NCI-H146 (cell line): ENCODE measurements around the gene SHROOM2.

Source experiments
- DNase-seq: peaks from one replicate; lab custom pipeline; 2025; lab: John Stamatoyannopoulos, UW

SHROOM2 gene

DNA sequence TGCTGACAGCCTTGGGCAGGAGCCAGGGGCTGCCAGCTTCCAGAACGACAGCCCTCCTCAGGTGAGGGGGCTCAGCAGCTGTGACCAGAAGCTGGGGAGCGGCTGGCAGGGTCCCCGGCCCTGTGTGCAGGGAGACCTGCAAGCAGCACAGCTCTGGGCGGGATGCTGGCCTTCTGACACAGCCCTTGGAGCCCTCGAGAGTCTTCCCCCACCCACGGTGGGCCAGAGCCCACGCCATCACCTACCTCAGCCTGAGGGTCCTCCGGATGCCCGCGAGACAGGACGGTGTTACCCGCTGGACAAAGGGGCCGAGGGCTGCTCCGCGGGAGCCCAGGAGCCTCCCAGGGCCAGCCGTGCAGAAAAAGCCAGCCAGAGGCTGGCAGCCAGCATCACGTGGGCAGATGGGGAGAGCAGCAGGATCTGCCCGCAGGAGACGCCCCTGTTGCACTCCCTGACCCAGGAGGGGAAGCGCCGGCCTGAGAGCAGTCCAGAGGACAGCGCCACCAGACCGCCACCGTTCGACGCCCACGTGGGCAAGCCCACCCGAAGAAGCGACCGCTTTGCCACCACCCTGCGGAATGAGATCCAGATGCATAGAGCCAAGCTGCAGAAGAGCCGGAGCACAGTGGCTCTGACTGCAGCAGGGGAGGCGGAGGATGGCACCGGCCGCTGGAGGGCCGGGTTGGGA, 109.1 kb downstream of the SHROOM2 start:
- no peak for DNase-seq

DNA sequence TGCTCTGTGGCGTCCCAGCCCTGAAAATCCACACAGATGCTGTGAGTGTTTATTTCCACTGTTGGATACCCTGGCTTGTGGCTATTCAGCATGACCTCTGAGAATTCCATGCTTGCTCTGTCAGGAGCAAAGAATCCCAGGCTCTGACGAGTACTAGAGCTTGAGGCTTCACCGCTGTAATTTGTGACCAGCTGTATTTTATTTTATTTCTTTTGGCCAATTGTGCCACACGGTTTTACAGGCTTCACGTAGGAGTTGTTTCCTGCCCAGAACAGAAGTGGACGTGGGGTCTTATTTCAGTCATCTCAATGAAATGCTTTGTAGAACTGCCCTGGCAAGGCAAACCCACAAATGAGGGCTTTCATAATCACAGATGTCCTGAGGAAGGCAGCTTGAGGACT, 111.5 kb downstream of the SHROOM2 start:
- no peak for DNase-seq

DNA sequence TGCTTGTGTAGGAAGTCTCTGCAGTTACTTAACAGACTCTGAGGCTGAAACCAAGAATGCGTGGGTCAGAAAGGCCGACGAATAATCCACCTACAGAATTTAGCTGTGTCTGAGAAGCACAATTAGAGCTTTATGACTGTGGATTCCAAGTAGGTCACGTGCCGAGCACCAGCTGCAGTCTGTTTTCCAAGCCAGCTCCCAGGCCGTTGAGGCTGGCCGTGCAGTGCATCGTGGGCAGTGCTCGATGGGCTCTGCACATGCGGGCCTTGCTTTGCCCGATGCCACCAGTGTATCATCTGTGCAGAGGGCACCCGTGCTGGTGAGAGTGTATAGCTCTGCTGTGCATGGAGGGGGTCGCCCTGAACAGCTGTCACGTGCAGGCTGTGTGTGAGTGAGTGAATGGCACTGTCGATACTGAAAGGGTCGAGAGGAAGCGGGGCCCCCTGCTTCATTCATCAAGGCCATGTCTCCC, 113.4 kb downstream of the SHROOM2 start:
- no peak for DNase-seq

DNA sequence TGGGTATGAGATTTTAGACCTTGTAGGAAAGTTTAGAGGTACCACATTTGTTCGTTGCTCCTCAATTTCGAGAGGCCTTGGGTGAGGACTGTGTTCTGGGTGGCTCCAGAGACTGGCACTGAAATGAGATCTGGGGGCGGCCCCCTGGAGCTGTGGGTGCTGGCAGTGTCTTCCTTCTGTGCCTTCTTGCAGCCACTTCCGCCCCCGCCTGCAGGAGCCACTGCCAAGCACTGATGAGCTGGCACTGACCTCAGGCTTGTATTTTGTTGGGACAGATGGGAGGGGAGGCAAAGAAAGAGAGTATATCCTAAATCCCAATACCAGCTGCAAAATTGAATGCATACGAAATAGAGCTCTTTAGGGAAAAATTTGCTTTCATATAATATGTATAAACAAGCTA, 116.4 kb downstream of the SHROOM2 start:
- DNase-seq: no peak

DNA sequence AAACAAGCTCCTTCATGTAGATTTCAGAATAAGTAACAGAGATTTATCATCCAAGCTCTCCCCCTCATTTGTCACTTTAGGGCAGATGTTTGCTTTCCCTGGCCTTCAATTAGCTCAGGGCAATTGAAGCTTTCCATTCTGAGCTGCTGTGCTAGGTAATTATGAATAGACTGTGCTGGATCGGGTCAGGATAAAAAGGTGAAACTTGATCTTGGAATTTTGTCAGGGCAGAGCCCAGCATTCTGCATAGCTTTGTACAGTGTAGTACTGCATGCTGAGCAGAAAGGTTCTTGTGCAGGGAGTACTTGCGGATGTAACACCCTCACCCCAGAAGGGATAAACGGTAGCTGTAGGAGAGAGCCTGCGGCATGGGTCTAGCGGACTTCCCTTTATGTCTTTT, 116.9 kb downstream of the SHROOM2 start:
- DNase-seq: peak; percentile 60

DNA sequence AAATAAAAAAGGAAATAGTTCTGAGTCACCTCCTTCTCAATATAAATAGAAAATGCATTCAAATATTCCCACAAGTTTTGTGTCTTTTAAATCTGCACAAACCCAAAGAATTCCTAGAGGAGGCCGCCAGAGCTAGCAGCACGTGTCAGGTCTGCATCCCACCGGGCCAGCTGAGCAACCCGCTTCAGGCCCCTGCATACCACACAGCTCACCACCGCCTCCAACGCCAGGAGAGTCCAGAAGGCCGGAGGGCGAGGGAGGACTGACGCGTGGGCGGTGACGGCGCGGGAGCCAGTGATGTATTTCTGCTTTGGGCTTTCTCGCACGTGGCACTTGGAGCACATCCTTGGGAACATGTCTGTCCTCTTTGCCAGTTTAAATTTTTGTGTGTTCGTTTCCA, 119.1 kb downstream of the SHROOM2 start:
- no peak for DNase-seq

DNA sequence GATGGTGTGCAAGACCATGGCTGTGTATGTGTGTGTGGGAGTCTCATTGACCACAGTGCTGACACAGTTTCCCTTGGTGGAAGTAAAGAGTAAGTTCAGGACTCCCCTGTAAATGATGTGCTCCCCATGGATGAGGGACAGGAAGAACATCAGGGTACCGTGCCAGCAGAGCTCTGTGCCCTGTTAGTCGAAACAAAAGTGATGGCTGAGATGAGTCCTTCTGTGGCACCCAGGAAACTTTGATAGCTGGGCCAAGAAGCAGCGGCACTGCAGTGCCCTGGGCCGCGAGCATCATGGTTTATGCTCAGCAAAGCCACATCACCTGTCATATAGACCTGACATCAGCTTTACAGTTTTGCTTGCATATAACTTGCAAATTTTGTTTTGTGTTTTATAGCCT, 119.5 kb downstream of the SHROOM2 start:
- no peak for DNase-seq

DNA sequence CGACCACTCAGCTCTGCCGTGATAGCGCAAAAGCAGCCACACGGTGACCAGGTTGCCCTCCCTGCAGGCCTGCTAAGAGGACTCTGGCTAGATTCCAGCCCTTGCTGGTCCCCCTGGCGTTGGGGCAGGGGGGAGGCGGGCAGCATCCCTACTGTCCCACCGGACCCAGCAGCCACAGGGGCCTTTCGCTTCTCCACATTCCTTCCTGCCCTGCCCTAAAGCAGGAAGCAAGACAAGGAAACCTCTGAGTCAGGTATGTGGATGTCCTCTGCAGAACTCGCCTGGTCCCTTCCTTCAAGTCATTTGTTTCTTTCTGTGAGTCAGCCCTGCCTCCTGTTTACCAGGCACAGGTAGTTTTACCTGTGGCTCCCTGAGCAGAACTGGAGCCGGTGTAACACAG, 120.7 kb downstream of the SHROOM2 start:
- no peak for DNase-seq

DNA sequence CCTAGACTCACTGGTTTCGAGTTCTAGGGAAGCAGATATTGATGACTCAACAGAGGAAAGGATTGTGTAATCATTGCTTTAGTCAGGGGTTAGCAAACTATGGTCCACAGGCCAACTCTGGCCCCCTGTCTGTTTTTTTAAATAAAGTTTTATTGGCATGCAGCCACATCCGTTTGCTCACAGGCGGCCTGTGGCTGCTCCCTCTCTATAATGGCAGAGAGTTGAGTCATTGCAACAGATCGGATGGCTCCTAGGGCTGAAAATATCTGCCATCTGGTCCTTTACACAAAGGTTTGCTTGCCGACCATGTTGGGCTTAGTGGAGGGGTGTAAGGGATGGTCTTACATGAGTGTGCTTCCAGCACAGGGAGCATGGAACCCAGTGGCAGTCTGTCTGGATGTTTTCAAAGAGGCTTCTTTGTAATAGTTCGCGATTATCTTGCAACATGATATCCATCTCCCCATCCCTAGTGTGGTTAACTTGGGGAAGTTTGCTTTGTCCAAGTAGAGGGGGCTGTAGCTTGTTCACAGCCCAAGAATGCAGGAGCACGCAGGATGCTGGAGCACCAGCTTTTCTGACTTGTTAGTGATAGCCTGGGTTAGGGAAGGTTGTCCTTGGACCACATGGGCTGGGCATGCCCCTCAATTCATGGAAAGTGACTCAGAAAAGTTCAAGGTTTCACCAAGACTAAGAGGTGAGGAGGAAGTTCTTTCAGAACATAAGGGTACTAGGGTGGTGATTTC, 121.6 kb downstream of the SHROOM2 start:
- no peak for DNase-seq

DNA sequence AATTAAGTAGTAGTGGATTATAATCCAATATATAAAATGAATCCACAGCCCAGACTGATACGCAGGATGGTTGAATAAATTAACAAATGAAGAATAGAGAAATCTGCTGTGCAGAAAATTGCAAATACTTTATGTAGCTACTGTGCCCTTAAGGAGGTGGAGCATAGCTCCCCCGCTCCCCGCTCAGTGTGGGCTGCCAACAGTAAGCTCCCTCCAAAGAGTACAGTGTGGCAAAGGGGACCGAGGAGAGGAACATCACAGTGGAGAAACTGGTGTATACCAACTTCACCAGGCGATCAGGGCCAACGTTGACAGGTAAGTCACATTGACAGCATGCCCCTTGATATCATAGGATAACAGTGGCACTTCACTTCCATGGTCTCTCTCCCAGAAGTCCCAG, 123.0 kb downstream of the SHROOM2 start:
- no peak for DNase-seq

DNA sequence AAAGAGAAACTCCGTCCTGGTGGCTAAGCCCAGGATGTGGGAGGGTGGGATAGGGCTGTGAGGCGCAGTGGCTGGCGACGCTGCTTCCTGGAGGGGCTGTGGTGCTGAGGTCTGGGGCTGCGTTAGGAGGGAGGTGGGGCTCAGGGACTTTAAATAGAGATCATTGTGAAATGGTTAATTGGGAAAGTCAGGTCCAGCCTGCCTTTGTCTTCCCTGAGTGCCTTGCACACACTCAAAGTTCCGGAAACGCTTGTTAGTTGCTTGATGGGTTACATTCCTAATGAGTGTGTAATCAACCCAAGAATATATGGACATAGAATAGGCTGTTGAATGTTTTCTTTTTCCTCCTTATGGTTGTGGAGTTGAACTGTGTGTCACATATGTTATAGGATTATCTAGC, 125.3 kb downstream of the SHROOM2 start:
- no peak for DNase-seq

DNA sequence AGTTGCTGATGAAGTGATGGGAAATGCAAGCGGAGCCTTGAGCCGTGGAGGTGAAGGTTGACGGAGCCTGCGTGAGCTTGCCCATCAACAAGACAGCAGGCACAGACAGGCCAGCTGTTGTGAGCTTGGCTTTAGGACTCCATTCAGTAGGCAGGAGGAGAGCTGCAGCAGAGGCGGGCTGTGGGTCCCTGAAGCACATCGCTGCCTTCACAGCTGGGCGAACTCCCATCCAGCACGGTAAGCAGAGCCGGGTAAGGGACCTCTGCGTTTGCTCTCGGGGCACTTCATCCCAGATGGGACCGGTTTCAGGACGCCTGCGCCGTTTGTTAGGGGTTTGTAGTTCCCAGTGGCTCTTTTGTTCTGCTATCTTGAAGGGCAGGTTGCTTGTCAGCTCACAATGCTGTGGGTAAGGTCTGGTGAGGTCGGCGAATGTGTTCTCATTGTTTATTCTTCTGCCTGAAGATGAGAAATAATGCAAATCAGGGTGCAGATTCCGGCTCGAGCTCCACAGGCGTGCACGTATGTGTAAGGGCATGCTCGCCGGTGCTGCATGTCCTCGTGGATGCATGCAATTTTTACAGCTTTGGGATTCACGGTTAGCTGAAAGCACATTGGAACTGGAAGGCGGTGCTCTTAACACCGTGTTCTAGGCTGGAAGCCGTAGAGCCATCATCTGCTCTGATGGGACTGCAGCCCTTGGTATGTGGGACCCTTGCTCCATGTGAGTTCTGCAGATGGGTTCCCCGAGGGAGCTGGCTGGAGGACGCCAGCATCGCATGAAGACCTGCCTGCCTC, 126.3 kb downstream of the SHROOM2 start:
- peak; percentile 66 for DNase-seq

DNA sequence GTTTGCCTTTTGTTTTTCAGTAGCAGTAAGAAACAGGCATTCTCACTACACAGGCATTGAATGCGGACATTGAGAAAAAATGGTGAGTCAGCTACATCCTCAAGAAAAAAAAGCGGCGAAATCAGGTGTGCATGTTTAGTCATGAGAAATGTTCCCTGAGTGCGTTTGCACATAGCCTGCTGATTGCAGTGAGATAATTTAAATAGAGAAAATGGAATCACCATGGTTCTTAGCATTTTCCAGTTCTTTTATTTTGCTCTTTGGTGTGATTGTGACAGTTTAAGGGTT, 126.9 kb downstream of the SHROOM2 start:
- DNase-seq: peak; percentile 34

DNA sequence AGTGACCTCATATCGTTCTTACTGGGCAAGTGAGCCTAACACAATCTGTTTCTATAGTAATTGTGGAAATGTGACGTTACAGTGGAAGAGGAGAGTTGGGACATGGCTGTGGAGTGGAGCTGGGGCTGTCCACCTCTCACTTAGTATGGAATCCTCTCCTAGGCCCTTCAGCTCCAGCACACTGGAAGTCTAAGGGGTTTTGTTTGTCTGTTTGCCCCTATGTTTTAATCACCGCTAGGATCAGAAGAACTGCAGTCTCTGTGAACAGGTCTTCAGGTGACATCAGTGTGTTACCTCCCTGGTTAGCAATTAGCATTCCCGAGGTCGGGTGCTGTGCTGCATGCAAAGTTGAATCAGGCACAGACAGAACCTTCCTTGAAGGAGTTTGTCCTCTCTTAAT, 131.6 kb downstream of the SHROOM2 start:
- no peak for DNase-seq

DNA sequence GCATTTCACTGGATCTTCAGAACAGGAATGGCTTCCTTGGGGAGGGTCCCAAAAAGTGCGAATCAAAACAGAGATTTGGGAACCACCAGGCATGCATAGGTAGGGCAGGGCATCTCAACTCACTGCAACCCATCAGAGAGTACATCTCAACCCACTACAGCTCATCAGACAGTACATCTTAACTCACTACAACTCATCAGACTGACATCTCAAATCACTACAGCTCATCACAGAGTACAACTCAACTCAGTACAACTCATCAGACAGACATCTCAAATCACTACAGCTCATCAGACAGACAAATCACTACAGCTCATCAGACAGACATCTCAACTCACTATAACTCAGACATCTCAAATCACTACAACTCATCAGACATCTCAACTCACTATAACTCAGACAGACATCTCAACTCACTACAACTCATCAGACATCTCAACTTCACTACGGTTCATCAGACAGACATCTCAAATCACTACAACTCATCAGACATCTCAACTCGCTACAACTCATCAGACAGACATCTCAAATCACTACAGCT, 133.5 kb downstream of the SHROOM2 start:
- DNase-seq: no peak

DNA sequence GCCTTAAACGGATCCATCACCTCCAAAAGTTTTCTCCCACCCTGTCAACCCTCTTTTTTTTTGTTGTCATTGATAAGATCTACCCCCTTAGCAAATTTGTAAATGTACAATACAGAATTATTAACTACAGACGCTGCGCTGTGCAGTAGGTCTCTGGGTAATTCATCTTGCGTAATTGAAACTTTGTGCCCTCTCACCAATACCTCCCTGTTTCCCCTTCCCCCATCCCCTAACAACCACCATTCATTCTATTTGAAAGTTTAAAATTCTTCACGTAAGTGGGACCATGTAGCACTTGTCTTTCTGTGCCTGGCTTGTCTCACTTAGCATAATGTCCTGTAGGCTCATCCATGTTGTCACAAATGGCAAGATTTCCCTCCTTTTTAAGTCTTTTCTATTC, 135.2 kb downstream of the SHROOM2 start:
- no peak for DNase-seq

DNA sequence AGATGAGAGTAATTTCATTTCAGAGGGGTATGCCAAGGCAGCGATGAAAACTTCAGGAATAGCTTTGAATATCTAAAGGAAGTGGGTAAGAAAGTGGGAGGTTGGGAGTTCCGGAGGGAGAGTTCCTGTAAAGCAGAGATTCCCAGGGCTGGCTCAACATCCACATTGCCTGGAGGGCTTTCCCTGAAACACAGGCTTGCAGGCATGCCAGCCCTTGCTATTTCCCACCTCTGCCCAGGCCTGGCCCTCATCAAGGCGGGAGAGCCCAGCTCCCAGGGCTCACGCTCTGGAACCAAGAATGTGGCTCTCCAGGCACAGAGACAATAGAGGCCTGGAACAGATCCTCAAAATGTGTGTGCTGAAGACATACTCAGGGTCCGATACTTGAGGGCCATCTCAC, 137.1 kb downstream of the SHROOM2 start:
- no peak for DNase-seq

DNA sequence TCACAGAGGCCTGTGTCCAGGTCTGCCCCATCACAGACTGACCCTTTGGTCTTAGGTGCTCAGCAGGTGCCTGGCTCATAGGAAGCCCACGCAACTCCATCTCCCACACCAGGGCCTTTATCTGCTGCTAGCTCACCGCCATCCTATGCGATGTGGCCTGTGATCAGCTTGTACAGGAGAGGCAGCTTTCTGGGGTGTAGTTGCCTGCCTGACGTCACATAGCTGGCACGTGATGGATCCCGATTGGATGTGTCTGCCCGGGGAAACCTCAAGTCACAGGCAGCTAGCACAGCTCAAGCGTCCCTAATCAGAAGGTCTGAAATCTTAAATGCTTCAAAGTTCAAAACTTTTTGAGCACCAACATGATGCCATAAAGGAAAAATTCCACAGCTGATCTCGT, 139.8 kb downstream of the SHROOM2 start:
- no peak for DNase-seq

DNA sequence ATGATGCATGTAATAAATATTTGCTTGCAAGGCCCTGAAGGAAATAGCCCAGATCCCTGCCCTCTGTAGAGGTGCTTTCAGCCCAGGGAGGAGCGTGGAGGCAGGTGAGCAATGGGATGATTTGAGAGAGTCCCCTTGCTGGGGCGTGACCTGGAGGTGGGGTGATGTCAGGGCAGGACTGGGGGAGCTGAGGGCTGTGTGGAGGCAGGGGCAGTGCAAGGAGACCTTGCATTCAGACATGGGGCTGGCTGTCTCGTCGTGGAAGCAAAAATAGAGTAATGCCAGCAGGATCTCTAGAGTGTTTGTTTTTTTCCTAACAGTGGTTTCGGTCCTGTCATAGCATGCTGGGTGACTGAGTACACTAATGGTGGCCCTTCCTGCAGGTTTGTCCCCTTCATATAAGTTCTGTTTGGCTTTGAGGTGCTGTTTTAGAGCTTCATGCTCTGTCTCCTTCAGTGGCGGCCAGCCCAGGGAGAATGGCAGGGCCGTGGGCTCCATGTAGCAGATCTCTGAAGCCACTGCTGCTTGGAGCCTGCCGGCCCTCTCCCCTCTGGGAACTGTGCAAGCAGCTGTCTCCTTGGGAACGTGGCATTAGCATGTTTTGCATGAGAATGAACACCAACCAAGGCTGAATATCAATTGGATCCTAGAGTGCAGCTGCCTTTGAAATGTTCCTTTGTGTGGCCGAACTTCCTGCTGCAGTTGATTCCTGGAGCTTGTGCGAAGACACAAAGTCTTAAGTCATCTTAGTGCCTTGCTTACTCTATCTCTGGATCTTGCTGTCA, 141.7 kb downstream of the SHROOM2 start:
- peak; percentile 83 for DNase-seq

DNA sequence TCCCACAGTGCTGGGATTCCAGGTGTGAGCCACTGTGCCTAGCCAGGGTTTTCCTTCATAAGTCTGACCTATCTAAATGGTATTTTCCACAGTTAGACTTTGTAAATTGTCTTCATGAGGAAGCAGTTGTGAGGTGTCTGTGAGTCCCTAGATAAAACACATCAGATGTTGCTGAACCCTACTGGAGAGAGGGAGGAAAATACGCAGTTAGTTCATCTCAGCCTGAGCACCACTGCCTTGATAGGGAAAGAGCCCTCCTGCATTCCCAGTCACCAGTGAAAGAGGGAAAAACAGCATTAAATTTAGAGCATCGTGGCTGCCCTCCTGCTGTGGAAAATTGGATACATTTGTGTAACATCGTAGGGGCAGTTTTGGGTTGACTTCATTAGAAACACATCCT, 149.2 kb downstream of the SHROOM2 start:
- no peak for DNase-seq

DNA sequence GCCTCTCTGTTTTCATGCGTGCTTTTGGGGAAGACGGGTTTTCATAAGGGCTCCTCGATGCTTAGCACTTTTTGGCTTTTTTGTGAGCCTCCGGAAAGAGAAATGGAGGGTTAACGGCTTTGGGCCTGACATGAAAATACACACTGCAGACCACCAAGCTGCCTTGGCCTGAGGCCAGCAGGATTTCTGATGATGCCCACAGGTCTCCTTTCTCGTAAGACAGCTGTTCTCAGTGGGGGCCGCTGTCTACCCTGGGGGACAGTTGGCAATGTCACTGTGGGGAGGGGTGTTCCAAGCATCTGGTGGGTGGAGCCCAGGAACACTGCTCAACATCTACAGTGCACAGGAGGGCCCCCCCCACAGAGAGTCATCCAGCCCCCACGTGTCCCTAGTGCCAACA, 151.5 kb downstream of the SHROOM2 start:
- DNase-seq: no peak

DNA sequence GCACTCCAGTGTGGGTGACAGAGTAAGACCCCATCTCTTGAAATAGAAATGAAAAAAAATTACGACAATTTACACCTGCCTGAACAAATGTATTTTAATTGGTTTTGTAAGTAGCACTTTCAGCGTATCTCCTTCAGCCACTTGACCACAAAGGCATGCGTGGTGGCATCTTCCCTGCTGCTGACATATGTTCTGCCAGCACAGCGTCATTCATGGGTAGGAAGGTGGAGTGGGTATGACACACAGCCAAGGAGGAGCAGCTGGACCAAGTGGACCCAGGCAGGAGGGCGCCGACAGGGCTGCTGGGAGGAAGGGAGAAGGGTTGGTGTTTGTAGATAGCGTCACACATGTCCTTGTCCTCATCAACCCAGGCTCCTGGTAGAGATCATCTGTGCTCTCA, 152.3 kb downstream of the SHROOM2 start:
- DNase-seq: no peak
